PC-9 (cell line): ENCODE measurements around the gene PSMB1. TPM values are rescaled to one million over a fixed set of nuclear protein-coding genes. Genes with fewer than 3 reads are reported as not detected.
"Not testable (repeated sequence)": the region's sequence is repeated elsewhere in the genome, so short reads cannot be mapped to it uniquely, and the experiment has no call there.

Experiments
- BruUV-seq: library from RNA; stranded (reverse); fragments of 400-500 nt; replicated peaks from 2 replicates; lab custom pipeline; 2021; lab: Mats Ljungman, UMichigan
- CTCF ChIA-PET: fragments of 300-600 bp; sonication (Branson Sonifier 250); formaldehyde crosslinking; loops from one replicate; lab custom pipeline; 2022; ENCODE audit warnings: antibody characterized with exemption; lab: Charles Lee
- POLR2A ChIA-PET: fragments of 300-600 bp; sonication (Branson Sonifier 250); formaldehyde crosslinking; loops from one replicate; lab custom pipeline; 2022; ENCODE audit warnings: antibody characterized with exemption; ENCODE audit not compliant: unreplicated experiment; lab: Charles Lee
- DNase-seq, 2 experiments: peaks; one replicate each; pipeline versions ENCODE4 v3.0.0 to v3.0.0-alpha.2; 2015 to 2022; ENCODE audit warnings: mixed read lengths in 1 of 2
- H2AFZ ChIP-seq: fragments of 200-600 bp; sonication (generic); 2 replicates; pipeline ENCODE4 v1.8.1; 2017; ENCODE audit warnings: antibody characterized with exemption
- H3F3A ChIP-seq: fragments of 200-600 bp; sonication (generic); 2 replicates; pipeline ENCODE4 v1.8.1; 2017; ENCODE audit warnings: antibody characterized with exemption, mild to moderate bottlenecking, low read depth; ENCODE audit not compliant: insufficient read depth
- H3K27ac ChIP-seq: fragments of 200-600 bp; sonication (generic); 2 replicates; pipeline ENCODE4 v1.6.1; 2016; ENCODE audit warnings: mixed run types
- H3K27me3 ChIP-seq: fragments of 200-600 bp; sonication (generic); 2 replicates; pipeline ENCODE4 v1.6.1; 2016; ENCODE audit warnings: low read depth, mixed run types; ENCODE audit not compliant: insufficient read depth
- H3K36me3 ChIP-seq: fragments of 200-600 bp; sonication (generic); 2 replicates; pipeline ENCODE4 v1.6.1; 2016; ENCODE audit warnings: low read depth, mixed run types
- H3K4me1 ChIP-seq: fragments of 200-600 bp; sonication (generic); replicated peaks from 2 replicates; pipeline ENCODE4 v1.6.1; 2016; ENCODE audit warnings: mixed run types; ENCODE audit not compliant: insufficient read depth
- H3K4me2 ChIP-seq: fragments of 200-600 bp; sonication (generic); 2 replicates; pipeline ENCODE4 v1.6.1; 2017; ENCODE audit warnings: mixed run types
- H3K4me3 ChIP-seq: fragments of 200-600 bp; sonication (generic); 2 replicates; pipeline ENCODE4 v1.6.1; 2016; ENCODE audit warnings: mixed run types
- H3K79me2 ChIP-seq: fragments of 200-600 bp; sonication (generic); 2 replicates; pipeline ENCODE4 v1.6.1; 2017; ENCODE audit warnings: low read depth, mixed run types
- H3K9me2 ChIP-seq: fragments of 200-600 bp; sonication (generic); 2 replicates; pipeline ENCODE4 v1.8.1; 2017; ENCODE audit warnings: mild to moderate bottlenecking; ENCODE audit not compliant: insufficient read depth
- H3K9me3 ChIP-seq: fragments of 200-600 bp; sonication (generic); 2 replicates; pipeline ENCODE4 v1.8.1; 2016; ENCODE audit warnings: low read depth; ENCODE audit not compliant: insufficient read depth
- H4K20me1 ChIP-seq: fragments of 200-600 bp; sonication (generic); 2 replicates; pipeline ENCODE4 v1.8.1; 2017; ENCODE audit not compliant: insufficient read depth
- CTCF ChIP-seq: fragments of 200-600 bp; sonication (generic); conservative IDR thresholded peaks from 2 replicates; pipeline ENCODE4 v1.6.1; 2017; ENCODE audit warnings: mixed run types, antibody characterized with exemption, mild to moderate bottlenecking, moderate library complexity
- EZH2 ChIP-seq: fragments of 200-600 bp; sonication (generic); IDR thresholded peaks from 2 replicates; pipeline ENCODE4 v1.8.0; 2017; ENCODE audit warnings: antibody characterized with exemption, low read depth
- intact Hi-C: fragments of 100-400 bp; cut with micrococcal nuclease; formaldehyde crosslinking; loops from one replicate; pipeline ENCODE4 v1.10.0; 2022; ENCODE audit not compliant: unreplicated experiment
- total RNA-seq: library from RNA; stranded (reverse); gene quantifications from 2 replicates; pipeline ENCODE4 v1.2.3, GENCODE V29; 2021

Gene PSMB1
- total RNA-seq, 1 experiment from 2014 or later, result 169 TPM

- no peak for DNase-seq
- peaks cover 34% of the 10 kb centered on the region for H3K36me3 ChIP-seq
- CTCF ChIA-PET, result no interaction called here
- H3K27me3 ChIP-seq, result no peaks in the 10 kb centered on the region
- no peak for TF ChIP-seq EZH2
- no peak for TF ChIP-seq CTCF
- no TSS peak for BruUV-seq
- POLR2A ChIA-PET, result no interaction called here
- H4K20me1 ChIP-seq, result peaks cover 46% of the 10 kb centered on the region
- peaks cover 41% of the 10 kb centered on the region for H3F3A ChIP-seq
- H3K9me2 ChIP-seq, result no peaks in the 10 kb centered on the region
- no peaks in the 10 kb centered on the region for H3K79me2 ChIP-seq
- no peak overlapping the region for H3K4me3 ChIP-seq
- no peaks in the 10 kb centered on the region for H3K9me3 ChIP-seq
- H3K27ac ChIP-seq, result no peak overlapping the region
- no peaks in the 10 kb centered on the region for H3K4me1 ChIP-seq
- intact Hi-C loops, result loop anchor here (5.0 kb wide), 1 partner anchor 1636 kb away; no protein-coding TSS in a partner anchor
- H3K4me2 ChIP-seq, result no peak overlapping the region
- H2AFZ ChIP-seq, result no peak overlapping the region
These were observed 19.3 kb downstream of the PSMB1 start for GRCh38 chr6:170533792-170534191.

GRCh38 chr6:170532867-170533488, 20.1 kb downstream of the PSMB1 start:
- TF ChIP-seq EZH2 (no peak), CTCF (no peak)
- Histone ChIP-seq H3K4me2 (no peak overlapping the region), H3K79me2 (no peaks in the 10 kb centered on the region), H3K36me3 (peaks cover 26% of the 10 kb centered on the region), H3K27me3 (no peaks in the 10 kb centered on the region), H2AFZ (no peak overlapping the region), H3K27ac (no peak overlapping the region), H4K20me1 (peaks cover 38% of the 10 kb centered on the region), H3K9me3 (no peaks in the 10 kb centered on the region), H3K9me2 (no peaks in the 10 kb centered on the region), H3K4me3 (no peak overlapping the region), H3F3A (peaks cover 41% of the 10 kb centered on the region), H3K4me1 (no peaks in the 10 kb centered on the region)
- POLR2A ChIA-PET, result no interaction called here
- intact Hi-C loops, result loop anchor here (5.0 kb wide), 1 partner anchor 1636 kb away; no protein-coding TSS in a partner anchor
- BruUV-seq, result no TSS peak
- DNase-seq, result no peak
- CTCF ChIA-PET, result no interaction called here

GRCh38 chr6:170529839-170530469, 23.2 kb downstream of the PSMB1 start:
- H3K9me3 ChIP-seq, result no peaks in the 10 kb centered on the region
- H3K4me1 ChIP-seq, result no peaks in the 10 kb centered on the region
- DNase-seq, result peak; percentile 45 to 49
- no peaks in the 10 kb centered on the region for H3K9me2 ChIP-seq
- H3K79me2 ChIP-seq, result no peaks in the 10 kb centered on the region
- intact Hi-C loops, result loop anchor here (1.0 to 5.0 kb wide), 3 partner anchors 740 to 1633 kb away; no protein-coding TSS in a partner anchor
- POLR2A ChIA-PET, result interaction anchor here (0.5 kb wide), 1 partner anchor 813 kb away, joined by 7 read pairs; no protein-coding TSS in a partner anchor
- H3K27me3 ChIP-seq, result no peaks in the 10 kb centered on the region
- H3K36me3 ChIP-seq, result peaks cover 2% of the 10 kb centered on the region; the same call in 1 of the 2 replicates
- no peak overlapping the region for H3K27ac ChIP-seq
- H4K20me1 ChIP-seq, result peaks cover 9% of the 10 kb centered on the region
- peaks cover 27% of the 10 kb centered on the region; the same call in 1 of the 2 replicates for H3F3A ChIP-seq
- H2AFZ ChIP-seq, result no peak overlapping the region
- no TSS peak for BruUV-seq
- no peak for TF ChIP-seq EZH2
- peak; percentile 86 for TF ChIP-seq CTCF
- no peak overlapping the region for H3K4me3 ChIP-seq
- CTCF ChIA-PET, result interaction anchor here (0.6 to 0.8 kb wide), 2 partner anchors 740 to 757 kb away, joined by 3 to 6 read pairs; no protein-coding TSS in a partner anchor
- H3K4me2 ChIP-seq, result no peak overlapping the region

- H3K9me3 ChIP-seq, H3K36me3 ChIP-seq, H3K4me1 ChIP-seq, H3K4me2 ChIP-seq, BruUV-seq, POLR2A ChIA-PET, intact Hi-C loops, H3K79me2 ChIP-seq, H3K27me3 ChIP-seq, DNase-seq, H3K27ac ChIP-seq, CTCF ChIA-PET, H4K20me1 ChIP-seq, H2AFZ ChIP-seq, H3K9me2 ChIP-seq, H3K4me3 ChIP-seq: not testable (repeated sequence)
- H3F3A ChIP-seq, result peaks cover 11% of the 10 kb centered on the region; the same call in 1 of the 2 replicates
These were observed 25.1 kb downstream of the PSMB1 start for GRCh38 chr6:170527995-170528394.
